ENCODE data around the gene TNNT3.
"Not testable (repeated sequence)": the region's sequence is repeated elsewhere in the genome, so short reads cannot be mapped to it uniquely, and the experiment has no call there.

Gene TNNT3

GRCh38 chr11:1936072-1936780 lies 16.7 kb downstream of the TNNT3 start:
- no peak for DNase-seq

GRCh38 chr11:1936781-1937615 lies 17.5 kb downstream of the TNNT3 start:
- no peak for DNase-seq

- no peak for DNase-seq
Measured at GRCh38 chr11:1937616-1938342, 18.3 kb downstream of the TNNT3 start.

- DNase-seq: no peak
Measured at GRCh38 chr11:1938343-1939005, 19.0 kb downstream of the TNNT3 start.

- no peak for DNase-seq
Measured at GRCh38 chr11:1939006-1939625, 19.6 kb downstream of the TNNT3 start.

- DNase-seq: not testable (repeated sequence)
Measured at GRCh38 chr11:1939788-1940187, 20.3 kb downstream of the TNNT3 start.

- no peak for DNase-seq
Measured at GRCh38 chr11:1942558-1943260, 23.2 kb downstream of the TNNT3 start.

GRCh38 chr11:1943576-1943975 lies 24.1 kb downstream of the TNNT3 start:
- no peak for DNase-seq

GRCh38 chr11:1943977-1944376 lies 24.5 kb downstream of the TNNT3 start:
- DNase-seq: no peak

- no peak for DNase-seq
Measured at GRCh38 chr11:1946812-1947484, 27.4 kb downstream of the TNNT3 start, which contains the start of gene MRPL23. Gene MRPL23, plus strand, starts transcription at chr11:1947332. Its CDS starts 31 bp downstream, at chr11:1947363.

GRCh38 chr11:1947592-1948237 lies 28.2 kb downstream of the TNNT3 start:
- DNase-seq: no peak

GRCh38 chr11:1948389-1948788 lies 28.9 kb downstream of the TNNT3 start:
- DNase-seq: no peak

- DNase-seq: no peak
Measured at GRCh38 chr11:1949302-1949701, 29.8 kb downstream of the TNNT3 start.

- DNase-seq: no peak
Measured at GRCh38 chr11:1949922-1950321, 30.4 kb downstream of the TNNT3 start.

- no peak for DNase-seq
Measured at GRCh38 chr11:1952806-1953482, 33.4 kb downstream of the TNNT3 start.

GRCh38 chr11:1953489-1954266 lies 34.2 kb downstream of the TNNT3 start:
- DNase-seq: no peak

GRCh38 chr11:1958367-1958766 lies 38.9 kb downstream of the TNNT3 start:
- no peak for DNase-seq

GRCh38 chr11:1959786-1960185 lies 40.3 kb downstream of the TNNT3 start:
- DNase-seq: no peak

- no peak for DNase-seq
Measured at GRCh38 chr11:1963864-1964263, 44.4 kb downstream of the TNNT3 start.
